ENCODE measurements around the gene NSG1. TPM values are rescaled to one million over a fixed set of nuclear protein-coding genes. Genes with fewer than 3 reads are reported as not detected.

The NSG1 gene
- total and polyA plus RNA-seq, 9 of the 15 experiments (the other 6 are each of a cell fraction or from before 2014, with no cell fraction given): not detected

- TF ChIP-seq ZNF318 (IDR thresholded peaks at IDR 0.05; ENCODE audit: borderline replicate concordance in 1 of 2, low read depth in 1 of 2) (no peak), KDM4B (IDR thresholded peaks at IDR 0.05; ENCODE audit: borderline replicate concordance in 2 of 2, low read depth in 1 of 2) (no peak), NCOA2 (IDR thresholded peaks at IDR 0.05; ENCODE audit: partially characterized antibody in 2 of 2) (no peak), JUN (IDR thresholded peaks at IDR 0.05; ENCODE audit: borderline replicate concordance, low read depth, low read length) (no peak), JUN (CRISPR knock-in tag; IDR thresholded peaks at IDR 0.05; ENCODE audit: borderline replicate concordance) (no peak), YY1 (IDR thresholded peaks at IDR 0.05; ENCODE audit: borderline replicate concordance in 1 of 3, control insufficient read depth in 1 of 3, extremely low read depth in 1 of 3, insufficient read depth in 3 of 3, insufficient read length in 1 of 3, insufficient replicate concordance in 2 of 3, low read depth in 1 of 3, low read length in 2 of 3) (no peak), CHD2 (IDR thresholded peaks at IDR 0.05; ENCODE audit: low read depth, low read length) (no peak)
Measured at GRCh38 chr4:4390515-4391240, 3.8 kb downstream of the NSG1 start (continued).
